Measurements from ENCODE around the gene EXD3. TPM values are rescaled to one million over a fixed set of nuclear protein-coding genes. Genes with fewer than 3 reads are reported as not detected.

Gene EXD3
- total RNA-seq, 2 experiments from 2014 or later = 20.8 to 27.0 TPM

DNA sequence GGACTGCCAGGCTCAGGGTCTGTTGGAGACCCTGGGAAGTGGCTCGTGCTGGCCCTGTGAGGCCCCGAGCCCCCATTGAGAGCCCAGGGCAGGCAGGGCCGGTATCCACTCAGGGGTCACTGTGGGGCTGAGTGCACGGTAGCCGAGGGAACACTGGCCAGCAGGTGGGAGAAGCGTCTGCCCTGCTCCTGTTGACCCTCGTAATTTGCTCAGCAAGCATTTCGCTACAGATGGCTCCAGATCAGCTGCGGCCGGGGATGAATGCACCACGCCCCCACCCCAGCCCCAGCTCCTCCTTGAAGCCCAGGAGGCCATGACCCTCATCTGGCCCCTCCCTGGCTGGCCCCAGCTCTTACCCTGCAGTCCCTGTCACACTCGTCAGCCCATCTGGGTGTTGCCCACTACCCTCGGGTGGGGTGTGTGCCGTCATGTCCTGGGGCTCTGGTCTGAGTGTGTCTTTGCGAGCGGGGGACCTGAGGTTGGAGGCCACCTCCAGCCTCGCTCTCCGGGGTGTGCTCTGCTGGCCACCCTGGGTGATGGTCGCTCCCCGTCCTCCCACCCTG, 114.8 kb downstream of the EXD3 start:
- H2AFZ ChIP-seq (ENCODE audit: low read length) = no peak overlapping the region
- TF ChIP-seq, protein P1, sequence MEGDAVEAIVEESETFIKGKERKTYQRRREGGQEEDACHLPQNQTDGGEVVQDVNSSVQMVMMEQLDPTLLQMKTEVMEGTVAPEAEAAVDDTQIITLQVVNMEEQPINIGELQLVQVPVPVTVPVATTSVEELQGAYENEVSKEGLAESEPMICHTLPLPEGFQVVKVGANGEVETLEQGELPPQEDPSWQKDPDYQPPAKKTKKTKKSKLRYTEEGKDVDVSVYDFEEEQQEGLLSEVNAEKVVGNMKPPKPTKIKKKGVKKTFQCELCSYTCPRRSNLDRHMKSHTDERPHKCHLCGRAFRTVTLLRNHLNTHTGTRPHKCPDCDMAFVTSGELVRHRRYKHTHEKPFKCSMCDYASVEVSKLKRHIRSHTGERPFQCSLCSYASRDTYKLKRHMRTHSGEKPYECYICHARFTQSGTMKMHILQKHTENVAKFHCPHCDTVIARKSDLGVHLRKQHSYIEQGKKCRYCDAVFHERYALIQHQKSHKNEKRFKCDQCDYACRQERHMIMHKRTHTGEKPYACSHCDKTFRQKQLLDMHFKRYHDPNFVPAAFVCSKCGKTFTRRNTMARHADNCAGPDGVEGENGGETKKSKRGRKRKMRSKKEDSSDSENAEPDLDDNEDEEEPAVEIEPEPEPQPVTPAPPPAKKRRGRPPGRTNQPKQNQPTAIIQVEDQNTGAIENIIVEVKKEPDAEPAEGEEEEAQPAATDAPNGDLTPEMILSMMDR (conservative IDR thresholded peaks at IDR 0.05; ENCODE audit: low read length) = no peak
- H3K9me2 ChIP-seq (ENCODE audit: insufficient read depth, low read length) = no peaks in the 10 kb centered on the region
- no peak for DNase-seq (ENCODE audit: low spot score)
- H3K4me3 ChIP-seq (ENCODE audit: low read depth, low read length, poor library complexity, severe bottlenecking) = no peak overlapping the region
- intact Hi-C loops (cut with micrococcal nuclease; ENCODE audit: unreplicated experiment) = no loop called here
- BruUV-seq (replicated peaks) = no TSS peak
- no peaks in the 10 kb centered on the region for H3K9me3 ChIP-seq (ENCODE audit: low read length)
- H3K4me1 ChIP-seq (ENCODE audit: insufficient read depth, low read length, poor library complexity, severe bottlenecking) = peaks cover 18% of the 10 kb centered on the region
- ChIA-PET POLR2A (interaction anchor here (0.6 kb wide), 1 partner anchor 21 kb away, joined by 3 read pairs; no protein-coding TSS in a partner anchor), CTCF (ENCODE audit: unreplicated experiment) (no interaction called here)
- H3K27ac ChIP-seq (ENCODE audit: low read depth, low read length, poor library complexity, severe bottlenecking) = no peak overlapping the region
- H4K20me1 ChIP-seq (ENCODE audit: insufficient read depth, low read length) = no peaks in the 10 kb centered on the region
- H3K36me3 ChIP-seq (ENCODE audit: insufficient read depth, low read length) = no peaks in the 10 kb centered on the region
- H3K4me2 ChIP-seq (ENCODE audit: low read length) = no peak overlapping the region
- no peaks in the 10 kb centered on the region for H3K79me2 ChIP-seq (ENCODE audit: insufficient read depth, low read depth, low read length)

DNA sequence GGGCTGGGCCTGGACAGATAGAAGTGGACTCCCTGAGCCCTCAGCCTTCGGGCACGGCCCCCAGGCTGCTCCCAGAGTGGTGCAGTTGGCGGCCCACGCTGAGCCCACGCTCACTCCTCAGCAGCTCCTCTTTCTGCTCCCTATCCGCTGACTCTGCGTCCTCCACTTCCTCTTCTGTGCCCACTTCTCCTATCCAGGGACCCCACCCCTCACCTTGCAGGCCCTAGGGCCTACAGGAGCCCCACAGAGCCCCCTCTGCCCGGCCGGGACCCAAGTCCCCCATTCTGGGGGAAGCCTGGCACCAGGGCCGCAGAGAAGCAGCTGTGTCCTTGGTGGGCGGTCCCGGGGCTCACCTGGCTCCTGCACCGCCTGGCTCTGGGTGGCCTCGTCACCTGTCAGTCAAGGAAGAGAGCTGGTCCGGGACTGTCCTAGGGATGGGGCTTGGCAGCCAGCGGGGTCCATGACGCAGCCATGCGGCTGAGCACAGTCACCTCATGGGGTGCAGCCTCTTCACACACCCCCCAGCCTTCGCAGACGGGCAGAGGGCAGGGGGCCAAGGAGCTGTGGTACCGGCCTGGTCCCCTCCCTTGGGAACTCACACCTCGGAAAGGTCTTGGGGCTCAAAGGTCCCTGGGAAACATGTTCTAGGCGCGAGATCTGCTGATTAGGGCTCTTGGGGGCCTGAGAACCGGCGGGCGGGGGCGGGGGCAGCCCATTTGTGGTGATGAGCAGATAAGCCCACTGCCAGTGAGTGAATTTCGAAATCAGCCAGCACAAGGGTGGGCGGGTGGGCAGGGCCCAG, 115.5 kb downstream of the EXD3 start:
- no peaks in the 10 kb centered on the region for H3K9me3 ChIP-seq (ENCODE audit: low read length)
- no peak overlapping the region for H3K4me3 ChIP-seq (ENCODE audit: low read depth, low read length, poor library complexity, severe bottlenecking)
- H3K79me2 ChIP-seq (ENCODE audit: insufficient read depth, low read depth, low read length) = no peaks in the 10 kb centered on the region
- ChIA-PET CTCF (ENCODE audit: unreplicated experiment) (no interaction called here), POLR2A (no interaction called here)
- H3K9me2 ChIP-seq (ENCODE audit: insufficient read depth, low read length) = no peaks in the 10 kb centered on the region
- TF ChIP-seq EZH2phosphoT487 (IDR thresholded peaks at IDR 0.05; ENCODE audit: borderline replicate concordance, low read depth, low read length) = no peak
- DNase-seq (ENCODE audit: low spot score) = no peak
- H3K27ac ChIP-seq (ENCODE audit: low read depth, low read length, poor library complexity, severe bottlenecking) = no peak overlapping the region
- no peak overlapping the region for H2AFZ ChIP-seq (ENCODE audit: low read length)
- no peaks in the 10 kb centered on the region for H4K20me1 ChIP-seq (ENCODE audit: insufficient read depth, low read length)
- H3K4me2 ChIP-seq (ENCODE audit: low read length) = no peak overlapping the region
- intact Hi-C loops (cut with micrococcal nuclease; ENCODE audit: unreplicated experiment) = no loop called here
- no TSS peak for BruUV-seq (replicated peaks)
- peaks cover 23% of the 10 kb centered on the region for H3K4me1 ChIP-seq (ENCODE audit: insufficient read depth, low read length, poor library complexity, severe bottlenecking)
- no peaks in the 10 kb centered on the region for H3K36me3 ChIP-seq (ENCODE audit: insufficient read depth, low read length)

DNA sequence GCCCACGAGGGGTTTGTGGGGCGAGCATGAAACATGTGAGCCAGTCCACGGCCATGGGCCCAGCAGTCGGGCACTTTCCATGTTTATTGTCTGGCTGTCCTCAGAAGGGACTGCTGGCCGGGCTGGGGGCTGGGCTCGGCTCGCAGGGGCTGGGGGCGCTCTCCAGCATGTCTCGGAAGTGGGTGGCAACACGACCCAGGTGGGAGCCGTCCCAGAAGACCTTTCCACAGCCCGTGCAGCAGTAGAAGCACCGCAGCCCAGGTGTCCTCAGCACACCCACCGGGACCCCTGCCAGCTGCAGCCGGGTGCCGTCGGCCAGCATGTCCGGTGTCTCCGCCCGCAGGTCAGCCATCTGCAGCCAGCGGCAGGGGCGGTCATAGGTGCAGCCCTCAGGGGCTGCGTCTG, 116.1 kb downstream of the EXD3 start:
- ChIA-PET POLR2A (no interaction called here), CTCF (ENCODE audit: unreplicated experiment) (interaction anchor here (0.6 kb wide), 2 partner anchors 20 to 105 kb away, joined by 4 to 7 read pairs; no protein-coding TSS in a partner anchor)
- no TSS peak for BruUV-seq (replicated peaks)
- H2AFZ ChIP-seq (ENCODE audit: low read length) = no peak overlapping the region
- no peaks in the 10 kb centered on the region for H3K79me2 ChIP-seq (ENCODE audit: insufficient read depth, low read depth, low read length)
- H3K4me2 ChIP-seq (ENCODE audit: low read length) = no peak overlapping the region
- no peaks in the 10 kb centered on the region for H3K9me3 ChIP-seq (ENCODE audit: low read length)
- H4K20me1 ChIP-seq (ENCODE audit: insufficient read depth, low read length) = no peaks in the 10 kb centered on the region
- no peak for DNase-seq (ENCODE audit: low spot score)
- intact Hi-C loops (cut with micrococcal nuclease; ENCODE audit: unreplicated experiment) = no loop called here
- H3K9me2 ChIP-seq (ENCODE audit: insufficient read depth, low read length) = no peaks in the 10 kb centered on the region
- no peak for TF ChIP-seq EZH2phosphoT487 (IDR thresholded peaks at IDR 0.05; ENCODE audit: borderline replicate concordance, low read depth, low read length)
- TF ChIP-seq, protein P1 (conservative IDR thresholded peaks at IDR 0.05; ENCODE audit: low read length) = no peak
- no peak overlapping the region for H3K4me3 ChIP-seq (ENCODE audit: low read depth, low read length, poor library complexity, severe bottlenecking)
- H3K36me3 ChIP-seq (ENCODE audit: insufficient read depth, low read length) = no peaks in the 10 kb centered on the region
- H3K27ac ChIP-seq (ENCODE audit: low read depth, low read length, poor library complexity, severe bottlenecking) = no peak overlapping the region
- H3K4me1 ChIP-seq (ENCODE audit: insufficient read depth, low read length, poor library complexity, severe bottlenecking) = peaks cover 24% of the 10 kb centered on the region
